ENCODE data around the gene NFAM1.
A peak's percentile ranks its signal among the peaks of the same experiment; 100 is the strongest.

Gene NFAM1

DNA sequence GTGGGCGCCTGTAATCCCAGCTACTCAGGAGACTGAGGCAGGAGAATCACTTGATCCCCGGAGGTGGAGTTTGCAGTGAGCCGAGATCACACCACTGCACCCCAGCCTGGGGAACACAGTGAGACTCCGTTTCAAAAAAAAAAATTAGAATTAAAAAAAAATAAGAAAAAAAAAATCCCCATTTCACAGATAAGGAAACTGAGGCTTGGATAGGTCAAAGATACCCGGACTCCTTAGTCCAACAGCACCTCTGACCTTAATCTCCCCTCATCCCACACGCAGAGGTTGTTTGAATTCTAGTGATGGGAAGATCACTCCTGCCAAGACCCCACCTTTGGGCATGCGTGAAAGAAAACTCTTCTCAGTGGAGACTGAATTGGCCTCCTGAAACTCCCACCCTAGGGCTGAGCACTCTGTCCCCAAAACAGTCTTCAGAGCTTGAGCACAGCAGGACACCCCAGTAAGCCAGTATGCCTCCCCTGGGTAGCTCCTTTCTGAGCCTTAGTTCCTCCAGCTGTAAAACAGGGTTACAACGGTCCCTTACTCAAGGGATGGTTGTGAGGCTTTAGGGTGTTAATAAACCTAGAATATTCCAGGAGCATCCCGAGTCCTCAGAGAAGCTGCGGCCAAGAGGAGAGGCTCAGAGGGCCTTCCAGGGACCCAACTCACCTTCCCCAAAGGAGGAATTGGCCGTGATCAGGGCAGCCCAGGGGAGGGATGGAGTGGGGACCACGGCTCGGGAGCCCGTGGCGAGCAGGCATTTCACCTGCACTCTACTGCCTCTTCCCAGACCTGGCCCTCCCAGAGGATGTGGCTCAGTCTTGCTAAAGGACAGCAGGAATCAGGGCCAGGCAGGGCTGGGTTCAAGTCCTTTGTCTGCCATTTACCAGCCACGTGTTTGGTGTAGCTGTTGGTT, 73.3 kb downstream of the NFAM1 start:
- TF ChIP-seq TAF1 (IDR thresholded peaks at IDR 0.05; ENCODE audit: low read depth, low read length) (no peak), POU2F2 (IDR thresholded peaks at IDR 0.05; ENCODE audit: low read depth, low read length) (no peak), POLR2AphosphoS5 (IDR thresholded peaks at IDR 0.05; ENCODE audit: low read depth, low read length) (no peak), PAX5 (IDR thresholded peaks at IDR 0.05; ENCODE audit: insufficient read depth, low read length, severe bottlenecking) (no peak), SPI1 (IDR thresholded peaks at IDR 0.05; ENCODE audit: low read depth, low read length) (no peak), POLR2A (IDR thresholded peaks at IDR 0.05; ENCODE audit: low read depth, low read length) (no peak)
- no peak for FAIRE-seq
- no peak for DNase-seq (ENCODE audit: insufficient read length, low spot score)

- no peak for TF ChIP-seq POU2F2 (IDR thresholded peaks at IDR 0.05; ENCODE audit: low read depth, low read length)
- no peak for TF ChIP-seq POLR2A (IDR thresholded peaks at IDR 0.05; ENCODE audit: low read depth, low read length)
- TF ChIP-seq PAX5 (IDR thresholded peaks at IDR 0.05; ENCODE audit: insufficient read depth, low read length, severe bottlenecking), result no peak
- TF ChIP-seq POLR2AphosphoS5 (IDR thresholded peaks at IDR 0.05; ENCODE audit: low read depth, low read length), result no peak
- TF ChIP-seq TAF1 (IDR thresholded peaks at IDR 0.05; ENCODE audit: low read depth, low read length), result no peak
- no peak for TF ChIP-seq SPI1 (IDR thresholded peaks at IDR 0.05; ENCODE audit: low read depth, low read length)
- no peak for DNase-seq (ENCODE audit: insufficient read length, low spot score)
- no peak for FAIRE-seq
These were observed 74.4 kb downstream of the NFAM1 start for GRCh38 chr22:42357634-42358296.

DNA sequence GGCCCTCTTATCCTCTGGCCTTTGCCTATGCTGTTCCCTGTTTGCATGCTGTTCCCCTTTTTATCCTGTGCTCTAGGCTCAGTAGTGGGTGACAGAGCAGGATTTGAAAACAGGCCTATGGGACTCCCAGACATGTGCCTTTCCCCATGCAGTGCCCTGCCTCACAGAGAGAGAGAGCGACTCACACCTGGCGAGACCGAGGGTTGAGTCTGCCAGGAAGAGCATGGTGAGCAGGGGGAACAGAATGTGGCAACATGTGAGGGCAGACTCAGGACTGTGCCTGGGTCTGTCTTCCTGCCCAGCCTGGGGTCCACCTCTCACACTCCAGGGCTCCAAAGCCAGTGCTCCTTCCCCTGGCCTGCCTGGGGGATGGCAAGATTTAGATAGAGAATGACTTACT, 75.0 kb downstream of the NFAM1 start:
- no peak for FAIRE-seq
- no peak for DNase-seq (ENCODE audit: insufficient read length, low spot score)
- TF ChIP-seq POU2F2 (IDR thresholded peaks at IDR 0.05; ENCODE audit: low read depth, low read length), result no peak
- TF ChIP-seq POLR2AphosphoS5 (IDR thresholded peaks at IDR 0.05; ENCODE audit: low read depth, low read length), result no peak
- no peak for TF ChIP-seq TAF1 (IDR thresholded peaks at IDR 0.05; ENCODE audit: low read depth, low read length)
- TF ChIP-seq PAX5 (IDR thresholded peaks at IDR 0.05; ENCODE audit: insufficient read depth, low read length, severe bottlenecking), result no peak
- no peak for TF ChIP-seq SPI1 (IDR thresholded peaks at IDR 0.05; ENCODE audit: low read depth, low read length)
- no peak for TF ChIP-seq POLR2A (IDR thresholded peaks at IDR 0.05; ENCODE audit: low read depth, low read length)

DNA sequence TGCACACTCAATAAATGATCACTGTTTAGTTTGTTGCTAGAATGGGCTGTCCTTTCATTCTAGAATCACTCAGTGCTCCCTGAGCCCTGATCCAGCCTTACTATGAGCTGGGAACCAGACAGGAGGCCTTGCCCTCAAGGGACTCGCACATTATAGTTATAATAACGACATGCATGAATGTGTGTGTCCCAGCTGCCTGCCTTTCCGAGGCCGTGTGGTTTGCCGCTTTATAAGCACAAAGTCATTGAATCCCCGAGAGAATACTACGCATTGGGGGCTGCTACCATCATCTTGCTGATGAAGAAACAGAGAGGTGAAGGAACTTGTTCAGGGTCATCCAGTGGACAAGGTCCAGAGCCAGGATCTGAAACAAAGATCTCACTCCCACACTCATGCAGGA, 75.7 kb downstream of the NFAM1 start:
- TF ChIP-seq POLR2AphosphoS5 (IDR thresholded peaks at IDR 0.05; ENCODE audit: low read depth, low read length) (no peak), SPI1 (IDR thresholded peaks at IDR 0.05; ENCODE audit: low read depth, low read length) (no peak), TAF1 (IDR thresholded peaks at IDR 0.05; ENCODE audit: low read depth, low read length) (no peak), POLR2A (IDR thresholded peaks at IDR 0.05; ENCODE audit: low read depth, low read length) (no peak), POU2F2 (IDR thresholded peaks at IDR 0.05; ENCODE audit: low read depth, low read length) (no peak), PAX5 (IDR thresholded peaks at IDR 0.05; ENCODE audit: insufficient read depth, low read length, severe bottlenecking) (no peak)
- DNase-seq (ENCODE audit: insufficient read length, low spot score) (no peak), FAIRE-seq (peak; percentile 66)

- no peak for TF ChIP-seq POLR2AphosphoS5 (IDR thresholded peaks at IDR 0.05; ENCODE audit: low read depth, low read length)
- TF ChIP-seq TAF1 (IDR thresholded peaks at IDR 0.05; ENCODE audit: low read depth, low read length), result no peak
- no peak for TF ChIP-seq POU2F2 (IDR thresholded peaks at IDR 0.05; ENCODE audit: low read depth, low read length)
- no peak for TF ChIP-seq PAX5 (IDR thresholded peaks at IDR 0.05; ENCODE audit: insufficient read depth, low read length, severe bottlenecking)
- no peak for TF ChIP-seq SPI1 (IDR thresholded peaks at IDR 0.05; ENCODE audit: low read depth, low read length)
- no peak for TF ChIP-seq POLR2A (IDR thresholded peaks at IDR 0.05; ENCODE audit: low read depth, low read length)
- DNase-seq (ENCODE audit: insufficient read length, low spot score), result no peak
- FAIRE-seq, result no peak
These were observed 78.1 kb downstream of the NFAM1 start for GRCh38 chr22:42353883-42354727.

- DNase-seq (ENCODE audit: insufficient read length, low spot score) (no peak), FAIRE-seq (no peak)
- TF ChIP-seq SPI1 (IDR thresholded peaks at IDR 0.05; ENCODE audit: low read depth, low read length) (no peak), PAX5 (IDR thresholded peaks at IDR 0.05; ENCODE audit: insufficient read depth, low read length, severe bottlenecking) (no peak), POLR2A (IDR thresholded peaks at IDR 0.05; ENCODE audit: low read depth, low read length) (no peak), TAF1 (IDR thresholded peaks at IDR 0.05; ENCODE audit: low read depth, low read length) (no peak), POU2F2 (IDR thresholded peaks at IDR 0.05; ENCODE audit: low read depth, low read length) (no peak), POLR2AphosphoS5 (IDR thresholded peaks at IDR 0.05; ENCODE audit: low read depth, low read length) (no peak)
These were observed 81.8 kb downstream of the NFAM1 start for GRCh38 chr22:42350373-42350772.

DNA sequence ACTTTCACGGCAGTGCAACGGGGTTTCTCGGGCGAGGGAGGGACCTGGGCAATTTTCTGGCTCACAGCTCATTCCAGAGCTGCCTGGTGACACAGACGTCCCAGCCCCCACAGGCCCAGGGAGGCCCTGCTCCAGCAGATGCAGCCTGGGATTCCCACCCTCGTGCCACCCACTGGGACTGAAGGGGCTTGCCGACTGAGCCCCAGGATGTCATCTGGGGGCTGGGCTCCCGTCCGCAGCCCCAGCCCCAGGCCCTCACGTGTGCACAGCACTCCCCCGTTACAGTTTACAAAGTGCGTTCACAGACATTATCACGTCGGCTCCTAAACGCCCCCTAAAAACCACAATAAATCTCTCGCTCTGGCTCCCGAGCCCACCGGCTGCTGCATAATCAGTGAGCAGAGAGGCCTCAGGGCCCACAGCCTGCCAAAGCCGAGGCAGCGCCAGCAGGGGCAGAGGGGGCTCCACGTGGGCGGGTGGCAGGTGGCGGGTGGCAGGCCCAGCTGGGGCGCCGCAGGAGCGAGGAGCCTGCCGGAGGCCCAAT, 84.8 kb downstream of the NFAM1 start:
- TF ChIP-seq POLR2AphosphoS5 (IDR thresholded peaks at IDR 0.05; ENCODE audit: low read depth, low read length) (no peak), PAX5 (IDR thresholded peaks at IDR 0.05; ENCODE audit: insufficient read depth, low read length, severe bottlenecking) (no peak), SPI1 (IDR thresholded peaks at IDR 0.05; ENCODE audit: low read depth, low read length) (no peak), TAF1 (IDR thresholded peaks at IDR 0.05; ENCODE audit: low read depth, low read length) (no peak), POU2F2 (IDR thresholded peaks at IDR 0.05; ENCODE audit: low read depth, low read length) (no peak), POLR2A (IDR thresholded peaks at IDR 0.05; ENCODE audit: low read depth, low read length) (no peak)
- no peak for DNase-seq (ENCODE audit: insufficient read length, low spot score)
- FAIRE-seq, result no peak

- no peak for FAIRE-seq
- TF ChIP-seq TAF1 (IDR thresholded peaks at IDR 0.05; ENCODE audit: low read depth, low read length) (no peak), PAX5 (IDR thresholded peaks at IDR 0.05; ENCODE audit: insufficient read depth, low read length, severe bottlenecking) (no peak), POLR2A (IDR thresholded peaks at IDR 0.05; ENCODE audit: low read depth, low read length) (no peak), SPI1 (IDR thresholded peaks at IDR 0.05; ENCODE audit: low read depth, low read length) (no peak)
- no peak for DNase-seq (ENCODE audit: insufficient read length, low spot score)
These were observed 85.5 kb downstream of the NFAM1 start for GRCh38 chr22:42346722-42347121.
